Kidney capillary endothelial cell (primary cell): ENCODE data around the gene DPP7.
"Not testable (repeated sequence)": the region's sequence is repeated elsewhere in the genome, so short reads cannot be mapped to it uniquely, and the experiment has no call there.

Experiments used
- DNase-seq: peaks from one replicate; pipeline ENCODE4 v3.0.0-alpha.2; 2018; ENCODE audit warnings: low spot score

Gene DPP7

GRCh38 chr9:137128862-137129455, 14.4 kb upstream of the DPP7 start:
- no peak for DNase-seq

- no peak for DNase-seq
Measured at GRCh38 chr9:137128158-137128861, 13.8 kb upstream of the DPP7 start.

- peak; percentile 26 for DNase-seq
Measured at GRCh38 chr9:137127301-137128157, 13.0 kb upstream of the DPP7 start.

- DNase-seq: peak; percentile 22
Measured at GRCh38 chr9:137126786-137127185, 12.3 kb upstream of the DPP7 start.

- DNase-seq: not testable (repeated sequence)
Measured at GRCh38 chr9:137123952-137124462, 9.5 kb upstream of the DPP7 start.

- DNase-seq: no peak
Measured at GRCh38 chr9:137123468-137123837, 8.9 kb upstream of the DPP7 start.

- not testable (repeated sequence) for DNase-seq
Measured at GRCh38 chr9:137122796-137123467, 8.4 kb upstream of the DPP7 start.

GRCh38 chr9:137121927-137122795, 7.6 kb upstream of the DPP7 start:
- not testable (repeated sequence) for DNase-seq

GRCh38 chr9:137118092-137118603, 3.6 kb upstream of the DPP7 start:
- DNase-seq: not testable (repeated sequence)

- DNase-seq: no peak
Measured at GRCh38 chr9:137117269-137117731, 2.8 kb upstream of the DPP7 start.

GRCh38 chr9:137116728-137117127, 2.2 kb upstream of the DPP7 start:
- no peak for DNase-seq

- DNase-seq: no peak
Measured at GRCh38 chr9:137116027-137116507, 1.5 kb upstream of the DPP7 start.

GRCh38 chr9:137115394-137116026, 977 bp upstream of the DPP7 start:
- no peak for DNase-seq

GRCh38 chr9:137114220-137114612, 317 bp downstream of the DPP7 start:
- no peak for DNase-seq

GRCh38 chr9:137113385-137114159, 961 bp downstream of the DPP7 start:
- no peak for DNase-seq

- no peak for DNase-seq
Measured at GRCh38 chr9:137112564-137113384, 1.8 kb downstream of the DPP7 start.

- DNase-seq: no peak
Measured at GRCh38 chr9:137111788-137112563, 2.6 kb downstream of the DPP7 start.
